PC-9 (cell line): ENCODE results near the gene LRCOL1.

ENCODE experiments used
- EZH2 ChIP-seq: fragments of 200-600 bp; sonication (generic); IDR thresholded peaks from 2 replicates; pipeline ENCODE4 v1.8.0; 2017; ENCODE audit warnings: antibody characterized with exemption, low read depth
- TF ChIP-seq, protein P1 (sequence below): fragments of 200-600 bp; sonication (generic); conservative IDR thresholded peaks from 2 replicates; pipeline ENCODE4 v1.6.1; 2017; ENCODE audit warnings: mixed run types, antibody characterized with exemption, mild to moderate bottlenecking, moderate library complexity

GRCh38 chr12:132571598-132571997 is 38.8 kb downstream of the LRCOL1 start:
- TF ChIP-seq, protein P1, sequence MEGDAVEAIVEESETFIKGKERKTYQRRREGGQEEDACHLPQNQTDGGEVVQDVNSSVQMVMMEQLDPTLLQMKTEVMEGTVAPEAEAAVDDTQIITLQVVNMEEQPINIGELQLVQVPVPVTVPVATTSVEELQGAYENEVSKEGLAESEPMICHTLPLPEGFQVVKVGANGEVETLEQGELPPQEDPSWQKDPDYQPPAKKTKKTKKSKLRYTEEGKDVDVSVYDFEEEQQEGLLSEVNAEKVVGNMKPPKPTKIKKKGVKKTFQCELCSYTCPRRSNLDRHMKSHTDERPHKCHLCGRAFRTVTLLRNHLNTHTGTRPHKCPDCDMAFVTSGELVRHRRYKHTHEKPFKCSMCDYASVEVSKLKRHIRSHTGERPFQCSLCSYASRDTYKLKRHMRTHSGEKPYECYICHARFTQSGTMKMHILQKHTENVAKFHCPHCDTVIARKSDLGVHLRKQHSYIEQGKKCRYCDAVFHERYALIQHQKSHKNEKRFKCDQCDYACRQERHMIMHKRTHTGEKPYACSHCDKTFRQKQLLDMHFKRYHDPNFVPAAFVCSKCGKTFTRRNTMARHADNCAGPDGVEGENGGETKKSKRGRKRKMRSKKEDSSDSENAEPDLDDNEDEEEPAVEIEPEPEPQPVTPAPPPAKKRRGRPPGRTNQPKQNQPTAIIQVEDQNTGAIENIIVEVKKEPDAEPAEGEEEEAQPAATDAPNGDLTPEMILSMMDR: no peak
- no peak for TF ChIP-seq EZH2
